ENCODE data around the gene ZNF383. TPM values are rescaled to one million over a fixed set of nuclear protein-coding genes. Genes with fewer than 3 reads are reported as not detected.
"Not testable (repeated sequence)": the region's sequence is repeated elsewhere in the genome, so short reads cannot be mapped to it uniquely, and the experiment has no call there.

ZNF383 gene
- total and polyA plus RNA-seq, 2 donors (not counting 1 experiment from before 2014, with no cell fraction given), result 7.9 to 42.2 TPM

- TF ChIP-seq EZH2 (IDR thresholded peaks at IDR 0.05; ENCODE audit: borderline replicate concordance, insufficient read depth, low read depth, low read length, poor library complexity, severe bottlenecking) (no peak), CTCF (IDR thresholded peaks at IDR 0.05) (no peak)
- no peaks in the 10 kb centered on the region for H3K4me1 ChIP-seq (ENCODE audit: control insufficient read depth in 2 of 2, insufficient read depth in 2 of 2, low read length in 2 of 2)
- H3K9ac ChIP-seq (ENCODE audit: low read length), result no peak overlapping the region
- no peaks in the 10 kb centered on the region for H4K20me1 ChIP-seq (ENCODE audit: control insufficient read depth, insufficient read depth, low read length, poor library complexity, severe bottlenecking)
- H3K9me3 ChIP-seq (ENCODE audit: control extremely low read depth in 1 of 3, control insufficient read depth in 2 of 3, insufficient read depth in 1 of 3, low read length in 2 of 3), result peaks cover 30 to 89% (median 67%) of the 10 kb centered on the region in 3 donors
- intact Hi-C loops (cut with micrococcal nuclease), result no loop called here
- no peaks in the 10 kb centered on the region for H3K79me2 ChIP-seq (ENCODE audit: control insufficient read depth, insufficient read depth, low read length)
- ChIA-PET CTCF (no interaction called here), POLR2A (interaction anchor here (0.5 kb wide), 1 partner anchor 41 kb away, joined by 3 read pairs; no protein-coding TSS in a partner anchor)
- no peak overlapping the region for H3K4me3 Mint-ChIP-seq
- no peak for DNase-seq
- peaks cover 33 to 53% of the 10 kb centered on the region in 2 experiments for H3K36me3 ChIP-seq (replicated peaks in 1 of 2; ENCODE audit: control extremely low read depth in 1 of 2, control insufficient read depth in 1 of 2, extremely low read depth in 1 of 2, insufficient read depth in 2 of 2, low read length in 1 of 2)
- no peak overlapping the region for H3K27ac ChIP-seq (ENCODE audit: low read length in 2 of 2)
- no peaks in the 10 kb centered on the region for H3K4me1 Mint-ChIP-seq
- H2AFZ ChIP-seq (ENCODE audit: insufficient read depth, low read depth, low read length, poor library complexity, severe bottlenecking), result no peak overlapping the region
- H3K4me3 ChIP-seq (ENCODE audit: control extremely low read depth in 1 of 5, extremely low read depth in 1 of 5, insufficient read depth in 1 of 5, low read depth in 2 of 5, low read length in 4 of 5), result no peak overlapping the region
- WGBS (ENCODE audit: insufficient coverage), result no CpG with 5 or more reads among the region's 4 CpGs
- peaks cover 41% of the 10 kb centered on the region for H3K9me3 Mint-ChIP-seq (ENCODE audit: insufficient read depth)
- no peaks in the 10 kb centered on the region for H3K27me3 Mint-ChIP-seq
- no peak for ATAC-seq (ENCODE audit: low read depth)
- H3K27ac Mint-ChIP-seq, result no peak overlapping the region
- no peaks in the 10 kb centered on the region for H3K27me3 ChIP-seq (replicated peaks in 1 of 4; ENCODE audit: control extremely low read depth in 1 of 4, control insufficient read depth in 3 of 4, insufficient read depth in 4 of 4, low read length in 3 of 4)
- no peak overlapping the region for H3K4me2 ChIP-seq (replicated peaks; ENCODE audit: low read depth, low read length, poor library complexity, severe bottlenecking)
Measured at GRCh38 chr19:37243206-37243632, 25.2 kb downstream of the ZNF383 start.

- CTCF ChIA-PET, result no interaction called here
- Histone ChIP-seq H3K9me3 (ENCODE audit: control extremely low read depth in 1 of 3, control insufficient read depth in 2 of 3, insufficient read depth in 1 of 3, low read length in 2 of 3) (peaks cover 8 to 66% (median 60%) of the 10 kb centered on the region in 3 donors), H4K20me1 (ENCODE audit: control insufficient read depth, insufficient read depth, low read length, poor library complexity, severe bottlenecking) (no peaks in the 10 kb centered on the region), H2AFZ (ENCODE audit: insufficient read depth, low read depth, low read length, poor library complexity, severe bottlenecking) (peak overlapping the region; percentile 71), H3K79me2 (ENCODE audit: control insufficient read depth, insufficient read depth, low read length) (no peaks in the 10 kb centered on the region), H3K27me3 (replicated peaks in 1 of 4; ENCODE audit: control extremely low read depth in 1 of 4, control insufficient read depth in 3 of 4, insufficient read depth in 4 of 4, low read length in 3 of 4) (no peaks in the 10 kb centered on the region), H3K4me3 (ENCODE audit: control extremely low read depth in 1 of 5, extremely low read depth in 1 of 5, insufficient read depth in 1 of 5, low read depth in 2 of 5, low read length in 4 of 5) (peak overlapping the region; percentile 47 to 60 (median 54)), H3K4me2 (replicated peaks; ENCODE audit: low read depth, low read length, poor library complexity, severe bottlenecking) (peak overlapping the region; percentile 68), H3K4me1 (ENCODE audit: control insufficient read depth in 2 of 2, insufficient read depth in 2 of 2, low read length in 2 of 2) (peaks cover 0 to 3% of the 10 kb centered on the region in 2 donors), H3K27ac (ENCODE audit: low read length in 2 of 2) (no peak overlapping the region), H3K36me3 (replicated peaks in 1 of 2; ENCODE audit: control extremely low read depth in 1 of 2, control insufficient read depth in 1 of 2, extremely low read depth in 1 of 2, insufficient read depth in 2 of 2, low read length in 1 of 2) (no peaks in the 10 kb centered on the region), H3K9ac (ENCODE audit: low read length) (peak overlapping the region; percentile 58)
- ATAC-seq (ENCODE audit: low read depth), result peak; percentile 97
- TF ChIP-seq EZH2 (IDR thresholded peaks at IDR 0.05; ENCODE audit: borderline replicate concordance, insufficient read depth, low read depth, low read length, poor library complexity, severe bottlenecking) (no peak), CTCF (IDR thresholded peaks at IDR 0.05) (no peak)
- POLR2A ChIA-PET, result no interaction called here
- Mint-ChIP-seq H3K9me3 (ENCODE audit: insufficient read depth) (peaks cover 35% of the 10 kb centered on the region), H3K4me1 (peaks cover 9% of the 10 kb centered on the region), H3K27ac (peak overlapping the region; percentile 60), H3K4me3 (peak overlapping the region; percentile 88), H3K27me3 (no peaks in the 10 kb centered on the region)
- peak; percentile 86 for DNase-seq
- intact Hi-C loops (cut with micrococcal nuclease), result no loop called here
- WGBS (ENCODE audit: insufficient coverage), result 5% methylated on average over 32 of the region's 39 CpGs
Measured at GRCh38 chr19:37251308-37252229, 33.6 kb downstream of the ZNF383 start.

GRCh38 chr19:37263028-37263427, 45.0 kb downstream of the ZNF383 start:
- H3K27ac ChIP-seq (ENCODE audit: low read length in 2 of 2); H3K4me1 ChIP-seq (ENCODE audit: control insufficient read depth in 2 of 2, insufficient read depth in 2 of 2, low read length in 2 of 2); H3K4me2 ChIP-seq (replicated peaks; ENCODE audit: low read depth, low read length, poor library complexity, severe bottlenecking); H3K9ac ChIP-seq (ENCODE audit: low read length); H3K27me3 Mint-ChIP-seq; H3K4me1 Mint-ChIP-seq; H3K79me2 ChIP-seq (ENCODE audit: control insufficient read depth, insufficient read depth, low read length); DNase-seq; H3K36me3 ChIP-seq (replicated peaks in 1 of 2; ENCODE audit: control extremely low read depth in 1 of 2, control insufficient read depth in 1 of 2, extremely low read depth in 1 of 2, insufficient read depth in 2 of 2, low read length in 1 of 2); H2AFZ ChIP-seq (ENCODE audit: insufficient read depth, low read depth, low read length, poor library complexity, severe bottlenecking); H4K20me1 ChIP-seq (ENCODE audit: control insufficient read depth, insufficient read depth, low read length, poor library complexity, severe bottlenecking); H3K27ac Mint-ChIP-seq; H3K9me3 Mint-ChIP-seq (ENCODE audit: insufficient read depth); POLR2A ChIA-PET; H3K27me3 ChIP-seq (replicated peaks in 1 of 4; ENCODE audit: control extremely low read depth in 1 of 4, control insufficient read depth in 3 of 4, insufficient read depth in 4 of 4, low read length in 3 of 4); H3K4me3 ChIP-seq (ENCODE audit: control extremely low read depth in 1 of 5, extremely low read depth in 1 of 5, insufficient read depth in 1 of 5, low read depth in 2 of 5, low read length in 4 of 5); H3K4me3 Mint-ChIP-seq; CTCF ChIA-PET; ATAC-seq (ENCODE audit: low read depth); intact Hi-C loops (cut with micrococcal nuclease): not testable (repeated sequence)
- H3K9me3 ChIP-seq (ENCODE audit: control extremely low read depth in 1 of 3, control insufficient read depth in 2 of 3, insufficient read depth in 1 of 3, low read length in 2 of 3), result peaks cover 0 to 14% (median 0%) of the 10 kb centered on the region in 3 donors
- WGBS (ENCODE audit: insufficient coverage), result no CpG with 5 or more reads among the region's 1 CpG

All from B cell (primary cell).